NCI-H510A treated with DMSO at 0.1 percent for 48 hours (cell line): ENCODE measurements around the gene LRRFIP1.
A peak's percentile ranks its signal among the peaks of the same experiment; 100 is the strongest.

ENCODE experiments used
- DNase-seq: peaks from one replicate; lab custom pipeline; 2025; lab: John Stamatoyannopoulos, UW

The LRRFIP1 gene

DNA sequence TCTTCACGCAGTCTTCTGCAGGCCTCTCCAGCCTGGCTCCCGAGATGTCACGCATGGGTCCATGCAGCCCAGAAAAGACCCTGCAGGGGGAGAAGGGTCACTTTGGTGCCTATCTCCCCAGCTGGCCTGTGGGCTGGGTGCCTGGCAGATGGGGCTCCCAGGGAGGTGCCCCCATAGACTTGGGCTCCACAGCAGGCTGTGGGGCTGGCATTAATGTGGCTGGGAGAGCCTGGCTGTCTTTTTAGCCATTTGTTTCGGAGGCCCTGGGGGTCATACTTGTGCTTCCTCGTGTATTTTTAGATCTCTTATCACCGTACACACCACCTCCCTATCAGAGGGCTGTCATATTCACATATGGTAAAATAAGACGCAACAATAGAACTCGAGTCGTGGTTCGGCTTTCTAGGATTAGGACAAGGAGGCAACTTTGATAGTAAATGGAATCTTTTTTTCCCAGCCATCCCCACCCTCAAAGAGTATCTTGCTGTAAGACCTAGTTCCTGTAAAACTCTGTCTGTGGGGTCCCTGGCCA, 74.5 kb downstream of the LRRFIP1 start:
- DNase-seq = no peak

DNA sequence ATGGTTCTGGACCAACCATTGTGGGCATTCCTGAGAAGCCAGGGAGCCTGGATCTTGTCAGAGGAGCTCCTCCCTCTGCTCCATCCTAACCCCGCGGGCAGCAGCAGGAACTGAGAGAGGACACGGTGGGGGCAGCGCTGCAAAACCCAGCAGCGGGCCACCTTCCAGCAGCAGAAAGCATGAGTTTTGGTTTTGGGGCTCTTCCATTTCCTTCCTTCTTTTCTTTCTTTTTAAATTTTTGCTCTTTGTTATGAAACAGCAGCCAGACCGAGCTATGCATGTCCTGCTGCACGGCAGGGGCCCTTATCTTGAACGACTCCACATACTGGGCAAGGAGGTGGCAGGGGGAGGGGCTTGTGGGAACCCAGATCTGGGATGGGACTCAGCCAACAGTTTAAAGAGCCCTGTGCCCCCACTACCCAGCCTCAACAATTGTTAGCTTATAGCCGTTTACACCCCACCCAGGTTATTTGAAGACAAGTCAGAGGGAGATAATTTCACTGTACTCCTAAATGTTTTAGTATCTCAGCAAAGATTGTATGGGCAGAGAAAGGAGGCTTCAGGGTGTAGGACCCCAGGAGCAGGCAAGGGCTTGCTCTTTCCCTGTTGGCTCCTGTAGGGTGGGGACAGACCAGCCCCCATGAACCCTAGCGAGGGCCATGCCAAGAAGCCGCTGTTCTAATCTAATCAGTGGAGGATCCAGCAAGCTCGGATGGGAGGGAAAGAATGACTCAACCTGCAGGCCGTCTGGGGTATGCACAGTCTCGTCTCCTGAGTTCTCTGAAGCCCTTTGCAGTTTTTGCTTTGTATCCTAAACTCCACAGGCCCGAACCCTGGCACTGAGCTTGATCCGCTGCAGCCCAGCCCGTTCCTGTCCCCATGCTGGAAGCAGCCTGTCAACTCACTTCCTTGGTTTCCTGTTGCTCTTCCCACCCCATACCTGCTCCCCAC, 75.3 kb downstream of the LRRFIP1 start:
- no peak for DNase-seq

DNA sequence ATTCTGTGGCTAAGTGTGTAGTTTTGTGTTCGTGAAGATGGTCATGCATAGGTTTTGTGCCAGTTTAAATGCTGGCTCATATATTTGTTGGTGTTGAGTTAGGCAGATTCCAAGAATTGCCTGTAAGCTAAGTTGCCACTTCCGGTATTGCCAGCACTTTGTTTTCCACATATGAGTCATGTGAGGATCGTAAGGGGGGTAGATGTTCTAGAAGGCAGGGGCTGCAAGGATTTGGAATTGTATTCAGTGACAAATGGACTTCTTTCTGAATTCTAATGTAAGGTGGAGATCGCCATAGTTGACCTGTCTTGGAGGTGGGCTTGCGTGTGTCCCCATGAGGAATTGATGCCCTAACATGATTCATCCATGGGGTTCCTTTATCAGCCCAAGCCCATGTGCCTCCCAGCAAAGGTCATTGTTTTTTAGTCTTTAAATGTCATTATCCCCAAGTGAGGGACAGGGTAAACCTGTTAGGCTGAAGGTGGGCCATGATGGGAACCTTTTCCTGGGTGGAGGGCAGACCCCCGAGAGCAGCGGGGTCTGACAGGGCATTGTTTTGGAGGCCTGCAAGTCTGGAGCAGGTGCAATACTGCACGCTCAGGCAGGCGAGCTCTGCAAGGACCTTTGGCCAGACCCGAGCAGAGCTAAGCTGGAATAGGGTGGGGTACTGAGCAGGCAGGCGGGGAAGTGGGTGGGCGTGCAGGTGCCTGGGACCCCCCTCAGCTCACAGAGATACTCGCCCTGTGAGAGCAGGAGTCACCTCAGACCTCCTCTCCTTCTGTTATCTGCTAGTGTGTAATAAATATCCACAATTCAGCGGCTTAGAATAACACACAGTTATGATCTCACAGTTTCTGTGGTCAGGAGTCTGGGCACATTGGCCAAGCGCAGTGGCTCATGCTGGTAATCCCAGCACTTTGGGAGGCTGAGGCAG, 77.4 kb downstream of the LRRFIP1 start:
- DNase-seq = no peak

DNA sequence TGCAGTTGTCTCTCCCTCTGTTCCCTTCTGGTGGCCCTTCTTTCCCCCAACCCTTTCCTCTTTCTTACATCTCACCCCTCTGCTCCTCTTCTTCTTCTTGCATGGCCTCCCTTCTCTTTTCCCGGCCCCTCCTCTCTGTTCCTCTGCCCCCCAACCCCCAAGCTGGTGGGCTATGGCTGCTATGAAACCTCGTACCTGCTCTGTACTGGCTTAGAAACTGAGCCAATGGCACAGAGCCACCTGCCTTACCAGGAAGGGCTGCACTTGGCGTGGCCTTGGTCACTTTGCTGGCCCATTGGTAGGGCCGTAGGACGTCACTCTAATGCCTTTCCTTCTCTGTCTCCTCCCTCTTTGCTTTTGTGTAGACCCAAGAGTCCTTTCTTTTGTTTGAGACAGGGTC, 78.9 kb downstream of the LRRFIP1 start:
- DNase-seq = no peak

DNA sequence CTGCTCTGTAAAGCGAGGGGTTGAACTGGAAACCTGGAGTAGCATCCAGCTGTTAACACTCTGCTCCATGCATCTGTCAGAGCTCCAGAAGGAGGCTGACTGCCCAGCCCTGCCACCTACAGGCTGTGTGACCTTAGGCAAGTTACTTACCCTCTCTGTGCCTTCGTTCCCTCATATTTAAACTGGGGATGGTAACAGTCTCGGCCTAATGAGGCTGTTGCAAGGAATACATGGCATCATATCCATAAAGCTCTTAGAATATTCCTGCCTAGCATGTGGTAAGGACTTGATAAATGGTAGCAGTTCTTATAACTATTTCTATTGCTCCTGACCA, 80.6 kb downstream of the LRRFIP1 start:
- no peak for DNase-seq

DNA sequence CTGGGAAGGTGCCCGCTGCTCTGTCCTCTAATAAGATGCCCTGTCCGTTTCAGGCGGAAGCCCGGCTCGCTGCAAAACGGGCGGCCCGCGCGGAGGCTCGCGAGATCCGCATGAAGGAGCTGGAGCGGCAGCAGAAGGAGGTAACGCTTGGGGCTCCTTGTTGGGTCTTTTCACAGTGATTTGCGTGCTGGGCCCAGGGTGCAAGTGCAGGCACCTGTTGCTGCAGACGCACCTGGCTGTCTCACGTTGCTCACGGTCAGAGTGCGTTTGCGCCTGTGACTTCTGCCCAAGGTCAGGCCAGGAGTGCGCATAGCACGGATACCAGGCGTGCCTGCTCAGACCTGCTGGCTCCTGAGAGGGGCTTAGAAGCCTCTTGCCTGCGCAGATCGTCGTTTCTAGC, 81.1 kb downstream of the LRRFIP1 start:
- DNase-seq = no peak

DNA sequence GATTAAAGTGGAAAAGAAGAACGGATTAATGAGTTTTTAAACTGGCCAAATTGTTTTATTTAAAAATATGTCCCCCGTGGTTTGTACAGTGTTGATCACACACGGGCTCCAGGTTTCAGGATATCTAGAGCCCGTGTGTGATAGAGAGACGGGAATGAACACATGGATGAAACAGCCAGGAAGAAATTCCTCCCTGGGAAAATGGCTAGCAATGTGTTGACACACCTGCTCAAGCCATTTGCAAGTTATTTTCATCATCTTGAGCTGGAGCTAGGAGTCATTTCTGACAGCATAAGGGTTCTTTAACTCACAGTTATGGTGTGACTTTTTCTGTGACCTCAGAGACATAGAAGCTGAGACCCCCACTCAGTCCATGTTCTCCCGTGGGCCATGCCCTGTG, 81.6 kb downstream of the LRRFIP1 start:
- no peak for DNase-seq

DNA sequence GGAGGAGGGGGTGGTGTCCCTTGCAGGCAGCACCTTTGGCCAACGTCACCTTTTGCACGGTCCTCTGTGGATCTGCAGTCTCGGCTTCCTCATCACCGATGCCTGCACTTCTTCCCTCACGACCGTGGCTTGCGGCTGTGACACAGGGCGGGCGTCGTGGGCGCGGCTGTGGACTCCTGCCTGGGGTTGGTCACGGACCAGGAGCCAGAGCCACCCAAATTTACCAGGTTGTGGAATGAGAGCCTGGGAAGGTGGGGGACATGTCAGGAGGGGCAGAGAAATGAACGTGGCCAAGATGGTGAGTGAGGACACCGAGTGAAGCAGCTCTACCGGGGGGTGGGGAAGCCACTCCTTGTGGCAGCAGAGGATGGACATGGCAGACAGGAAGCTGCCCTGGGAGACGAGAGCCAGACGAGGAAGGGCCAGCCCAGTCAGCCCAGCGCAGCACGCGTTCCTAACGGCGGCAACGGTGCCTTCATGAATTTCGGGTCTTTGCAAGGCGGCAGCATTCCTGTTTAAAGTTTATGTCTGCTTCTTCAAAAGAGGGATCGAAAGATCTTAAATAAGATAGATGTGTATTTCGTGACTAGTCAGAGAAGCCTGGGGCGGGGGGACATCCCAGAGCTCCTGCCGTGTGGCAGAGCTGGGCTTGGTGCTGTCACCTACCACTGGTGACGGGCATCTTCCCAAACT, 84.2 kb downstream of the LRRFIP1 start:
- DNase-seq = no peak

DNA sequence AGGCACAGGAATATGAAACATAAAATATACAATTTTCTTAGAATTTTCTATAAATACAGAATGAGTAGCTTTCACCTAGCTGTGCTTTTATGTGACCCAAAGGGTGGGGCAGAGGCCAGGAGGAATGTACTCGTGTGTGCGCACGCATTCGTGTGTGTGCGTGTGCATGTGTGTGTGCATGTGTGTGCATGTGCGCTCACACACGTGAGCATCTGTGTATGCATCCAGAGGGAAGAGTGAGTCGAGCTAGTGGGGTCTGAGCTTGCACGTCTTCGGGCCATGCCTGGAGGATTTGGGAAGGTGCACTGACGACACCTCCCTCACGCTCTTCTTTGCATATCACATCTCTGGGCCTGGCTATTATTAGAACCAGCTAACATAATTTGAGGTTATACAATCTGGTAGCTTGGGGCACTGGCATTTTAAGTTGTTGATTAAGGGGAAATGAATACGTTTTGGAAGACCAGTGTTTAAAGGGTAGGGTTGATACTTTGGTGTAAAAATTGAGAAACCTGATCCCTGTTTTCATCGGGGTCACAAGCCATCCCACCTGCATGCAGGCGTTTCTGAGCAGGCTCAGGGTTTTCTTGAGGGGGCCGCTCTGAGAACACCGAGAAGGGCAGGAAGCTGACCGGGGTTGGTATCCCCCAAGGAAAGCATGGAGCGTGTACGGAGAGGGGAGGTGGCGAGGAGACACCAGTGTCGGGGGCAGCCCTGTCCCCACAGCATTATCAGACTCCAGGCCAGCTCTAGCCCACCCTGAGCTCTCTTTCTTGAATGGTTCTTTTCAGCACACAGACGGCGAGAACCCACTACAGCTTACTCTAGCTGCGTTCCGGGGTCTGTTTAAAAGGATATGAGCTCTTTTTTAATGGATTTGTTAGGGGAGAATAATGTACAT, 85.3 kb downstream of the LRRFIP1 start:
- DNase-seq = no peak

DNA sequence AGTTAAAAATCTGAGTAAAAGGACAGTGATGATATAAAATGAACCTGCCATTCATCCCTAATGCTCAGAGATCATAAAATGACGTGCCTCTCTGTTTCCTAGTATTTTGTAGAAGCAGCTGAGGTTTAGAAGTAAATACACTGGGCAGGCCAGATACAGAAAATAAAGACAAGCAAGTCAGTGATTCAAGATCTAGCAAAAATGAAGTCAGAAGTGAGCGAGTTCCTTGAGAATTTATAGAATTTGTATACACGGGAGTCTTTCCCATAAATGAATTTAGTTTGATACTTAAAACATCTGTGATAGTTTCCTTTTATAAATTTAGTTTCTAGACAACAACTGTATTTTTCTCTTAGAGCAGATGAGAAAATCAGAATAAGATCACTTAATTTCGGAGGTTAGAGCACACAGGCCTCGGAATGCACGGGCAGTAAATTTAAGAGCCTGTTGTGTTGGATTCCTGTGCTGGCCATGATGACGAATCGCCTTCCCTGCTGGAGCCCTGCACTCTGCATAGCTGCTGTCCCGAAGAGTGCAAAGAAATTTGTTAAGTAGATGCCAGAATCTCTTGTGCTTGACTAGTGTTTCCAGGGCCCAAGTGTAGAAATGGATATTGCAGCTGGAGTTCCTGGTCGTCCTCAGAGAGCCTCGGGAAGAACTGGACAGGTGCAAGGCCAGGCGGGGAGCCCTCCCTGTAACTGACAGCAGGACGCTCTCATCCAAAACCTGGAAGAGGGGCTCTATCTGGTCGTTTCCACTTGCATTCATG, 87.5 kb downstream of the LRRFIP1 start:
- DNase-seq = no peak

DNA sequence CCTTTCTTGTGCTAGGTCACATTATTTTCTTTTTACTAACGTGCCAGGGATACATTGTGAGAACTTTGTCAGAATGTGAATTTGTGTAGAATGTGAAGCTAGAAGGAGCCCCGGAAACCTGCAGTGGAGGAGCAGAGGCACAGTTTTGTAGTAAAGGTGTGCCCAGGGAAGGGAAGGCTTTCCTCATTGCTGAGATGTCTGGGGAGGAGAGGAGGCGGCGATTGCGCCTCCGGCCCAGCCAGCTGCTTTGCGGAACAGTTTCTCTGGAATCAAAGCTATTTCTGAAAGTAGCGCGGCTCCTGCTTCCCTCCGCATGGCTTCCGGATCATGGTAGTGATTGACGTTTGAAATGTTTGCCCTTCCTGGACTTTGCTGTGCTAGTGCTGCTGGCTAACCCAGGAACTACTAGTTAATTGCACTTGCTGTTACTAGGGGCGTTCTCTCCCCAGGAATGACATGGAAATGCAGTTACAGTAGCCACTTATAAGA, 88.1 kb downstream of the LRRFIP1 start:
- peak; percentile 38 for DNase-seq

DNA sequence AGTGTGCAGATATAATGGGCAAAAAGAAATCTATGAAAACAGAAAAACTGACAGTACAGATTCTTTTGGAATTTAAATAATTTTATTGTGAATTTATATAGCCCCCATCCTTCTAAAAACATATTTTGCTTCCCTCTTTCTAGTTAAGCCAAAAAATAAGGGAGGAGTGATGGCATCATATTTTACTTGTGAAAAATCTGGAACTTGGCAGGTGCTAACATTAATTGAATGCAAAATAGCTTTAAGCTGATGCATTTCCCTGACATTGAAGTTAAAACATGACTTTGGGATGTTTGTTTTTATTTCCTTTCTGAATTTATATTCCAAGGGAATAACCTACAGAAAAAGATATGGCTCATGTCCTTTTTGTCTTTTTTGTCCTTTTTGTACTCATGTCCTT, 88.6 kb downstream of the LRRFIP1 start:
- no peak for DNase-seq

DNA sequence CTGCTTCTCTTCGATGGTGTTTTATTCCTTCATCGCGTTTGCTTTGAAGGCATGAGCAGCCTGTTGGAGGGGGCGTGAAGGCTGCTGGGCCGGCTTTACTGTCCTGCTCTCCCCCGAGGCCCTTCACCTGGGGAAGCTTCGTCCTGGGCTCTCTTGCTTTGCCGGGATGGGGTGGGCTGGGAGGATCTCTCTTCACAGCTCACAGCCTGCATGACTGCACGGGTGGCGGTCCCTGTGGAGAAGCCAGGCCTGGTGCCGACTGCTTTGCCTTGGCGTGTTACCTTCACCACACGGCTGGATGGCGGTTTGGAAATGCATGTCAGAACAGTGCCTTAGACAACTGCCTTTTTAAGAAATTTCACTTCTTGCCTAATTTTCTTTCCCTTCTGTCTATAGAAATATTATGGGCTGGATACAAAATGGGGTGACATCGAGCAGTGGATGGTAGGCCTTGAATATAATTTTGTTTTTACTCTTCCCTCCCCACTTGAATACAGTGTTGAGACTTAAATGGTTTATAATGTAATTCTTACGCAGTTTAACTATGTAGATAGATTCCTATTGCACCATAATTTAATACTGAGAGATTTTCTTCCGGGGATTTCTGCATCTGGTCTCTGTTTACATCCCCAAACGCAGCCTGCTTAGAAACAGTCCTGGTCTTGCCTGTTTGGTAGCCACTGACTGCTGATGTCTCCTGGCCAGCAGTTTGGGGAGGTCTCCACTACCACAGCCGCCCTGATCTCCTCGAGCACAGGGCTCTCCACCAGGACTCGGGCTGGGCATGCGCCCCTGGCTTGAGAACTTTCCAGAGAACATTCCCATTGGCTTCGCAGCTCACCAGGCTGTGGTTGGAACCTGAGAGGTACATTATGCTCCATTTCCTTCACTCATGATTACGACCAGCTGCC, 90.2 kb downstream of the LRRFIP1 start:
- no peak for DNase-seq

DNA sequence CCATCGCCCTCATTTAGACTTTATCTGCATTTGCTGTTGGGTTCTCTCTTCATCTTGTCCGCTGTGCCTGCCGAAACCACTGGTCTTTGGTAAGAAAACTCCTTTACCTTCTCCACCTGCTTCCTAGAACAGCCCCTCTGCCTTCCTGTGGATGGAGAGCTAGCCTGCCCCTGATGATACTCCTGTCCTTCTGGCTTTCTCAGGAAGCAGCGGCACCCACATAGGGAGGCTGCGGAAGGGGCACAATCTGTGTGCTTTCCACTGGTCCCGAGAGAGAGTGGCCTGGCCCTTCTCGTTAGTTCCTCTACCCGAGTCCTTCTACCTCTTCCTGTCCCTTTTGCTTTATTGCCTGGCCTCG, 90.9 kb downstream of the LRRFIP1 start:
- DNase-seq = no peak

DNA sequence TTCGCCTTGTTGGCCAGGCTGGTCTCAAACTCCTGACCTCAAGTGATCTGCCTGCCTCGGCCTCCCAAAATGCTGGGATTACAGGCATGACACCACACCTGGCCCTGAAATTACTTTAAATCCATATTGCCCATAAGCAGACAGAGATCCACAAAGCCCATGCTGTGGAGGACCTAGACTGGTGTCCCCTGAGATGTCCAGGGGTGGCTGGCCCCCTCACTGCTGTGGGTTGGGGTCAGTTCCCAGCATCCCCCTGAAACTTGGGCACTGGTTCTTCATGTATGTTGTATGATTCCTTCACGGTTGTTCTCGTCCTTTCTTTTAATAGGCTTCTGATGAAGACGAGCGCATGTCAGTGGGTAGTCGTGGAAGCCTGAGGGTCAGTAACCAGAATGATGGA, 93.1 kb downstream of the LRRFIP1 start:
- no peak for DNase-seq

DNA sequence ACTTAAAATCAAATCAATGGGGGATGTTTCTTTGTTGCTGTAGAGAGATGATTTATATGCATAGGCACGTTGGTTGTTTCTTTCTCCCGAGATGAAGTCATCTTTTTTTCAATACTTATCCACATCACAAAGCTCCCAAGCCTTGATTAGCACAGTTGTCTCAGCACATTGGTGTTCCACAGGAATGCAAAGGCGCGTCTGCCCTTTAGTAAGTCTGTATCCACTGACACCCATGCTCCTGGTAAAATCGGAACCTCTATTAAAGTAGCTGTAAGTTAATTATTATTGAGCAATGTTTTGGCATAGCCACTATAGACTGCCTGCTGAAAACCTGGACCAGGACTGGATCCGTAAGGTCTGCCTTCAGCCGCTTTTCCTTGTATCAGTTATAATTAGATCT, 93.6 kb downstream of the LRRFIP1 start:
- no peak for DNase-seq

DNA sequence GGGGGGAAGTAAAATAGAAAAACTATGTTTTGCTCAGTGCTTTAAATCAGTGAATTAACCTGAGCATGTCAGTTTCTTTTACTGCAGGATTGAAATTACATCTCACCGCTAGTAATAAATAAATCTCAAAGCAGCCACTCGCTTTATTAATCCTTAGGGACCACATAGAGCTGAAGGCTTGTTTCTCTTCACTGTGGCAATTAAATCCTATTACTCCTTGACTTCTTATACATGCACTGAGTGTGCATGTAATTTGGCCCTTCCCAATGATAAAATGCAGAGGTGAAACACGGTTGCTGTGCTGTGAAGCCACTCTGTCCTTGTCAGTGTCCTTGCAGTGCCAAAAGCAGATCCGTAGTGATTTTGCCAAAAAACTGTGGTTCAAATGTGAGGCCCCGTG, 94.1 kb downstream of the LRRFIP1 start:
- no peak for DNase-seq

DNA sequence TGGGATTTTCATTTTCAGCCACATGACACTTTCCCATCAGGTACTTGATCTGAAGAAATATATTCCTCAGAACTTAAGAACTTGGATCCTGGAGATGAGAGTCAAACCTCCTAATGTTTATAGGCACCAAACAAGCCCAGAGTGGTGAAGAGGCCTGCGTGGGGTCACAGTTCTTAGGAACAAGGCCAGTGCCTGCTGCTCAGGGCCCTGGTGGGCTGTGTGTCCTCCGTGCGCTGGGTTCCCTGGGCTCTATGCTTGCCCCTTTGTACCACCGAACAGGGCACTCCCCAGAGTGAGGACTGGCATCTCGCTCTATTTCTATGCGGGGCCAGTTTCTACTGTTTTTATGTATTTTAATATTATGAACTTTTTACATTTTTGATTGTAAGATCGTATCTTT, 95.2 kb downstream of the LRRFIP1 start:
- DNase-seq = no peak

DNA sequence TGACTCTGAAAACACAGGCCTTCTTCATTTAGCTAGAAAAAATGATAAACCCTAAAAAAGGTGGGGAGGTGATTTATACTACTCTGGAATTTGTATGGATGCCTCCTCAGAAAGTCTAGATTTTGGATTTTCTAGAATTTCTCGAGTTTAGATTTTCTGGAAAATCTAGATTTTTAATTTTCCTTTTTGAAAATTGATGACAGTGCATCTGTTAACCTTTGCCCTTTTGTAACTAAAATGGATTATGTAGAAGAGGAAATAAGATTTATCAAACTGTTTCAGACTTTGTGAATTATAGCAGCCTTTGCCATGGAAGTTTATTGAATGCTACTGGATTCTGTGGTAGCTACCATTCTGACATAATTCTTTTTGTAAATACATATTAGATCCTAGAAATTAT, 95.6 kb downstream of the LRRFIP1 start:
- DNase-seq = no peak
